Panc1 (cell line): Measurements from ENCODE around the gene OSBPL8. TPM values are rescaled to one million over a fixed set of nuclear protein-coding genes. Genes with fewer than 3 reads are reported as not detected.

Source experiments
- ATAC-seq: fragments of 200-7000 bp; cut with Tn5 transposase; 2 replicates; pipeline ENCODE4 v1.9.1; 2020; ENCODE audit warnings: mild to moderate bottlenecking, moderate library complexity
- BruUV-seq: library from RNA; stranded (reverse); fragments of 400-500 nt; replicated peaks from 2 replicates; lab custom pipeline; 2021; lab: Mats Ljungman, UMichigan
- CTCF ChIA-PET: fragments of 300-600 bp; sonication (Branson Sonifier 250); formaldehyde crosslinking; loops from one replicate; lab custom pipeline; 2022; ENCODE audit warnings: antibody characterized with exemption; lab: Charles Lee
- POLR2A ChIA-PET: fragments of 300-600 bp; sonication (Branson Sonifier 250); formaldehyde crosslinking; loops from one replicate; lab custom pipeline; 2022; ENCODE audit warnings: antibody characterized with exemption; lab: Charles Lee
- DNase-seq: peaks from one replicate; pipeline ENCODE4 v3.0.0-alpha.2; 2010; ENCODE audit warnings: low read depth, low spot score
- H3K27ac ChIP-seq: 2 replicates; pipeline ENCODE4 v1.5.1; 2011; ENCODE audit warnings: mild to moderate bottlenecking, low read length, inconsistent platforms
- H3K27me3 ChIP-seq: fragments of 200-500 bp; sonication (Bioruptor generic); 2 replicates; pipeline ENCODE4 v1.6.0; 2014; ENCODE audit warnings: low read length, inconsistent platforms; ENCODE audit not compliant: control insufficient read depth, insufficient read depth
- H3K36me3 ChIP-seq: fragments of 200-500 bp; sonication (Bioruptor generic); 2 replicates; pipeline ENCODE4 v1.5.1; 2014; ENCODE audit warnings: inconsistent platforms, mild to moderate bottlenecking, low read length, moderate library complexity; ENCODE audit not compliant: control insufficient read depth, insufficient read depth
- H3K4me1 ChIP-seq: 2 replicates; pipeline ENCODE4 v1.5.1; 2011; ENCODE audit warnings: inconsistent platforms, mild to moderate bottlenecking, low read length, moderate library complexity; ENCODE audit not compliant: control insufficient read depth, insufficient read depth
- H3K4me3 ChIP-seq, 2 experiments: 2 replicates each; pipeline ENCODE4 v1.5.1; 2011 to 2012; ENCODE audit warnings: low read depth in 2 of 2, low read length in 2 of 2, mild to moderate bottlenecking in 2 of 2, inconsistent platforms in 1 of 2, moderate library complexity in 1 of 2
- H3K9me3 ChIP-seq: fragments of 200-500 bp; sonication (Bioruptor generic); 2 replicates; pipeline ENCODE4 v1.5.1; 2014; ENCODE audit warnings: low read depth, mild to moderate bottlenecking, inconsistent platforms, low read length, moderate library complexity; ENCODE audit not compliant: control insufficient read depth, insufficient read depth
- CTCF ChIP-seq: fragments of 450-650 bp; IDR thresholded peaks from 2 replicates; pipeline ENCODE4 v1.5.1; 2017; ENCODE audit warnings: mild to moderate bottlenecking
- POLR2AphosphoS5 ChIP-seq: IDR thresholded peaks from 2 replicates; pipeline ENCODE4 v1.6.1; 2012; ENCODE audit warnings: mild to moderate bottlenecking, low read depth, low read length, moderate library complexity
- REST ChIP-seq, 2 experiments: IDR thresholded peaks; 2 replicates each; pipeline ENCODE4 v1.6.1; 2011 to 2012; ENCODE audit warnings: low read depth in 2 of 2, control low read depth in 1 of 2, low read length in 1 of 2, mild to moderate bottlenecking in 1 of 2, moderate library complexity in 1 of 2; ENCODE audit not compliant: insufficient read depth in 1 of 2
- SIN3A ChIP-seq: IDR thresholded peaks from 2 replicates; pipeline ENCODE4 v1.6.1; 2012; ENCODE audit warnings: low read depth, mild to moderate bottlenecking, low read length, moderate library complexity, borderline replicate concordance; ENCODE audit not compliant: insufficient read depth
- TCF7L2 ChIP-seq: IDR thresholded peaks from 2 replicates; pipeline ENCODE4 v1.6.1; 2011; ENCODE audit warnings: mild to moderate bottlenecking, low read depth, low read length, inconsistent platforms
- in situ Hi-C: cut with HindIII; loops from 2 replicates; pipeline ENCODE4 v1.10.0; 2016; ENCODE audit warnings: low sequenced_read_pairs, low pct_unique_long_range_greater_than_20kb
- intact Hi-C: fragments of 100-400 bp; cut with micrococcal nuclease; formaldehyde crosslinking; loops from one replicate; pipeline ENCODE4 v1.10.0; 2022; ENCODE audit not compliant: unreplicated experiment
- total RNA-seq: library from RNA; stranded (reverse); gene quantifications from one replicate; pipeline ENCODE4 v1.2.1, GENCODE V29; 2021; ENCODE audit not compliant: unreplicated experiment

Gene OSBPL8
- total RNA-seq, 1 experiment from 2014 or later = 76.9 TPM

GRCh38 chr12:76374386-76375020, 185.1 kb downstream of the OSBPL8 start:
- BruUV-seq = no TSS peak
- CTCF ChIA-PET = no interaction called here
- H3K36me3 ChIP-seq = peaks cover 1% of the 10 kb centered on the region

GRCh38 chr12:76368230-76368629, 191.3 kb downstream of the OSBPL8 start:
- no TSS peak for BruUV-seq
- in situ Hi-C loops (no loop called here), intact Hi-C loops (no loop called here)
- POLR2A ChIA-PET = no interaction called here
- Histone ChIP-seq H3K27ac (no peak overlapping the region), H3K27me3 (no peaks in the 10 kb centered on the region), H3K4me3 (no peak overlapping the region), H3K4me1 (no peaks in the 10 kb centered on the region), H3K9me3 (peaks cover 11% of the 10 kb centered on the region; the same call in 1 of the 2 replicates), H3K36me3 (peaks cover 12% of the 10 kb centered on the region)
- DNase-seq (no peak), ATAC-seq (no peak)
- CTCF ChIA-PET = no interaction called here
- TF ChIP-seq REST (IDR thresholded peaks at IDR 0.05; ENCODE audit: insufficient read depth in 1 of 2, low read depth in 2 of 2, low read length in 1 of 2) (no peak), POLR2AphosphoS5 (no peak), TCF7L2 (no peak), CTCF (no peak), SIN3A (no peak)

More at GRCh38 chr12:76374386-76375020, 185.1 kb downstream of the OSBPL8 start:
- Histone ChIP-seq H3K4me1 (no peaks in the 10 kb centered on the region), H3K27me3 (no peaks in the 10 kb centered on the region), H3K9me3 (no peaks in the 10 kb centered on the region; the same call in 1 of the 2 replicates), H3K27ac (no peak overlapping the region), H3K4me3 (no peak overlapping the region)
- no peak for ATAC-seq
- in situ Hi-C loops (no loop called here), intact Hi-C loops (no loop called here)
- POLR2A ChIA-PET = no interaction called here
- TF ChIP-seq CTCF (no peak), SIN3A (no peak), POLR2AphosphoS5 (no peak), TCF7L2 (no peak), REST (IDR thresholded peaks at IDR 0.05; ENCODE audit: insufficient read depth in 1 of 2, low read depth in 2 of 2, low read length in 1 of 2) (no peak)
- no peak for DNase-seq
